Lung (tissue), 12 donors: ENCODE results near the gene ZNF519. TPM values are rescaled to one million over a fixed set of nuclear protein-coding genes. Genes with fewer than 3 reads are reported as not detected.

Experiments used
- ATAC-seq: fragments of 200-7000 bp; cut with Tn5 transposase; one replicate; pipeline ENCODE4 v1.9.1; 2020; ENCODE audit warnings: moderate number of reproducible peaks; ENCODE audit not compliant: insufficient read depth, low FRiP score
- DNase-seq, 3 donors: peaks; one replicate each; pipeline ENCODE4 v3.0.0-alpha.2; 2013 to 2017
- H3K27ac ChIP-seq, 2 donors: one replicate each; pipeline ENCODE4 v1.5.1; 2013; ENCODE audit warnings: mild to moderate bottlenecking in 2 of 2, moderate library complexity in 2 of 2, control low read depth in 1 of 2, inconsistent platforms in 1 of 2, low read depth in 1 of 2, low read length in 1 of 2
- H3K27me3 ChIP-seq, 3 donors: one replicate each; pipeline ENCODE4 v1.5.1; 2013; ENCODE audit warnings: low read length in 2 of 3; ENCODE audit not compliant: control insufficient read depth in 3 of 3, insufficient read depth in 3 of 3
- H3K36me3 ChIP-seq, 4 donors: one replicate each; pipeline ENCODE4 v1.5.1; 2013; ENCODE audit warnings: low read length in 4 of 4, mild to moderate bottlenecking in 1 of 4, moderate library complexity in 1 of 4; ENCODE audit not compliant: control insufficient read depth in 4 of 4, insufficient read depth in 4 of 4
- H3K4me1 ChIP-seq, 5 donors: one replicate each; pipeline ENCODE4 v1.5.1; 2013; ENCODE audit warnings: low read length in 5 of 5, mild to moderate bottlenecking in 2 of 5, moderate library complexity in 1 of 5; ENCODE audit not compliant: control insufficient read depth in 5 of 5, insufficient read depth in 5 of 5
- H3K4me3 ChIP-seq: one replicate; pipeline ENCODE4 v1.5.1; 2013; ENCODE audit warnings: mild to moderate bottlenecking, control low read depth, moderate library complexity
- H3K9ac ChIP-seq, 2 donors: one replicate each; pipeline ENCODE4 v1.5.1; 2013; ENCODE audit warnings: low read length in 2 of 2, control low read depth in 1 of 2; ENCODE audit not compliant: insufficient read depth in 1 of 2
- H3K9me3 ChIP-seq, 4 donors: one replicate each; pipeline ENCODE4 v1.5.1; 2013; ENCODE audit warnings: low read length in 3 of 4, mild to moderate bottlenecking in 1 of 4, moderate library complexity in 1 of 4; ENCODE audit not compliant: control insufficient read depth in 4 of 4, insufficient read depth in 3 of 4
- CTCF ChIP-seq: IDR thresholded peaks from 2 replicates; pipeline ENCODE4 v1.5.1; 2012; ENCODE audit warnings: mild to moderate bottlenecking; ENCODE audit errors: control extremely low read depth, extremely low read depth
- WGBS, 2 donors: extraction: QIAGEN DNeasy Blood & Tissue Kit; methylation state at CpG; one replicate each; pipeline ENCODE4 v1.1.7; 2013; 5-methylcytosine and 5-hydroxymethylcytosine counted together
- polyA plus RNA-seq, 2 donors: library from polyadenylated mRNA; stranded (reverse); fragments of 200-250 nt; gene quantifications; one replicate each; pipeline ENCODE4 v1.2.1, GENCODE V29; 2013
- total RNA-seq, 2 donors: library from RNA; depleted of rRNA in 1 of 2; stranded (reverse); fragments of >200 nt in 1 of 2; gene quantifications; one replicate each; pipeline ENCODE4 v1.2.1, GENCODE V29; 2014 to 2021
- donor health status: control.
- donor health status: control.
- donor health status: Bipolar disorder and iron deficiency.
- donor health status: healthy.
- donor health status: DM: yes; HTN: yes; CAD: no.

Gene ZNF519
- total and polyA plus RNA-seq, 4 donors = 0.70 to 17.2 (median 3.2) TPM

GRCh38 chr18:14120926-14121325, 11.3 kb downstream of the ZNF519 start:
- no peak overlapping the region for H3K9ac ChIP-seq
- no peak overlapping the region for H3K27ac ChIP-seq
- no peaks in the 10 kb centered on the region for H3K36me3 ChIP-seq
- no peaks in the 10 kb centered on the region for H3K4me1 ChIP-seq
- ATAC-seq (no peak), DNase-seq (no peak)
- H3K27me3 ChIP-seq = no peaks in the 10 kb centered on the region
- no peak for TF ChIP-seq CTCF
- H3K9me3 ChIP-seq = no peaks in the 10 kb centered on the region
- no peak overlapping the region for H3K4me3 ChIP-seq

- H3K27me3 ChIP-seq = no peaks in the 10 kb centered on the region
- H3K4me3 ChIP-seq = no peak overlapping the region
- H3K27ac ChIP-seq = no peak overlapping the region
- TF ChIP-seq CTCF = no peak
- peaks cover 0 to 2% (median 0%) of the 10 kb centered on the region in 4 donors for H3K9me3 ChIP-seq
- no peak overlapping the region for H3K9ac ChIP-seq
- H3K36me3 ChIP-seq = no peaks in the 10 kb centered on the region
- ATAC-seq = no peak
- no peaks in the 10 kb centered on the region for H3K4me1 ChIP-seq
- WGBS, 2 donors = 88 to 95% methylated on average over 2 of the region's 2 CpGs
- DNase-seq = no peak
Observed at GRCh38 chr18:14117606-14118005, 14.6 kb downstream of the ZNF519 start.

GRCh38 chr18:14106906-14107305, 25.3 kb downstream of the ZNF519 start:
- H3K9me3 ChIP-seq = peaks cover 0 to 9% (median 7%) of the 10 kb centered on the region in 4 donors
- H3K4me3 ChIP-seq = no peak overlapping the region
- no peaks in the 10 kb centered on the region for H3K27me3 ChIP-seq

More at GRCh38 chr18:14106906-14107305, 25.3 kb downstream of the ZNF519 start:
- no peak overlapping the region for H3K9ac ChIP-seq
- peaks cover 0 to 3% (median 0%) of the 10 kb centered on the region in 4 donors for H3K36me3 ChIP-seq
- TF ChIP-seq CTCF = no peak
- 64 to 98% methylated on average over 3 of the region's 3 CpGs for WGBS, 2 donors
- DNase-seq (no peak), ATAC-seq (no peak)
- no peak overlapping the region for H3K27ac ChIP-seq
- H3K4me1 ChIP-seq = no peaks in the 10 kb centered on the region
